ENCODE measurements around the gene OR7C2.

OR7C2 gene

DNA sequence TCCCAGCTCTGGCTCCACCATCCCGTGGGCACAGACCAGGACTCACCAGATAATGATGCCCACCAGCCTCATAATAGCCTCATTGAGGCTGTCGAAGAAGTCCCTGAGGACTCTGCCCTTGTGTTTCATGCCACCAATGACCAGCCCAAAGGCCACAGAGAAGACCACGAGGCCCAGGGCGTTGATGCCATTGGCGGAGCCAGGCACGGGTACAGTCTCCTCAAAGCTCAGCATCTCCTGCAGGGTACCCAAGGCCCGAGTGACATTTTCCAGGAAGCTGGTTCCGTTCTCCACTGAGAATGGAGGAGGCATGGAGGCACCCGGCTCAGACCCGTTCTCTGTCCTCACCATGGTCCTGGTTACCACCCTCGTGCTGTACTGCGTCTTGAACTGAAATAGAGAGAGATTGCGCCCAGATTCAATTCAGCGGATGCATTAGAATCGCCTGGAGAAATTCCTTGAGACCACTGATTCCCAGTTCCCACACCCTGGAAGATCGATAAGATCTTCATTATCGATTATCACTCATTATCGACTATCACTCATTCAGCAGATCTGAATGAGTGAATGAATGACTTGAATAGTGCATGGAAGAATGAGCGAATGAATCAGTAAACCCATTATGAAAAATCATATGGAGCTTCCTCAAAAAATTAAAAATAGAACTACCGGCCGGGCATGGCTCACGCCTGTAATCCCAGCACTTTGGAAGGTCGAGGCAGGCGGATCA, 20.8 kb downstream of the OR7C2 start:
- TF ChIP-seq, protein P1, sequence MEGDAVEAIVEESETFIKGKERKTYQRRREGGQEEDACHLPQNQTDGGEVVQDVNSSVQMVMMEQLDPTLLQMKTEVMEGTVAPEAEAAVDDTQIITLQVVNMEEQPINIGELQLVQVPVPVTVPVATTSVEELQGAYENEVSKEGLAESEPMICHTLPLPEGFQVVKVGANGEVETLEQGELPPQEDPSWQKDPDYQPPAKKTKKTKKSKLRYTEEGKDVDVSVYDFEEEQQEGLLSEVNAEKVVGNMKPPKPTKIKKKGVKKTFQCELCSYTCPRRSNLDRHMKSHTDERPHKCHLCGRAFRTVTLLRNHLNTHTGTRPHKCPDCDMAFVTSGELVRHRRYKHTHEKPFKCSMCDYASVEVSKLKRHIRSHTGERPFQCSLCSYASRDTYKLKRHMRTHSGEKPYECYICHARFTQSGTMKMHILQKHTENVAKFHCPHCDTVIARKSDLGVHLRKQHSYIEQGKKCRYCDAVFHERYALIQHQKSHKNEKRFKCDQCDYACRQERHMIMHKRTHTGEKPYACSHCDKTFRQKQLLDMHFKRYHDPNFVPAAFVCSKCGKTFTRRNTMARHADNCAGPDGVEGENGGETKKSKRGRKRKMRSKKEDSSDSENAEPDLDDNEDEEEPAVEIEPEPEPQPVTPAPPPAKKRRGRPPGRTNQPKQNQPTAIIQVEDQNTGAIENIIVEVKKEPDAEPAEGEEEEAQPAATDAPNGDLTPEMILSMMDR (IDR thresholded peaks at IDR 0.05): no peak

DNA sequence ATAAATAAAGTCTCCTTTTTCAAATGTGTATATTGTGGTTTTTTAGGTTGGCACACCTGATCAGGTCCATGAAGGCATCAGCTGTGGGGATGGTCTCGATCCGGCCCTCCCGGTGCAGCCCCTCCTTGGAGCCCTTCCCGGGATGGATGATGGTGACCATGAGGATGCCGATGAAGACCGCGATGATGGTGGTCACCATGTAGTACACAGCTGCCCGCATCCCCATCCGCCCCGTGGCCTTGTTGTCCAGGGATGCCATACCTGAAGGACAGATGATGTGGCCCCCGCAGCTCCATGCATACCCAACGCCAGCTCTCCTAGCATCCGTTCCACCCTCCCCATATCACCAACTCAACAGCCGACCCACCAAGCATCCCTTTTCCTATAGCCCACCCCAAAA, 27.0 kb downstream of the OR7C2 start:
- TF ChIP-seq, protein P1 (IDR thresholded peaks at IDR 0.05): no peak

DNA sequence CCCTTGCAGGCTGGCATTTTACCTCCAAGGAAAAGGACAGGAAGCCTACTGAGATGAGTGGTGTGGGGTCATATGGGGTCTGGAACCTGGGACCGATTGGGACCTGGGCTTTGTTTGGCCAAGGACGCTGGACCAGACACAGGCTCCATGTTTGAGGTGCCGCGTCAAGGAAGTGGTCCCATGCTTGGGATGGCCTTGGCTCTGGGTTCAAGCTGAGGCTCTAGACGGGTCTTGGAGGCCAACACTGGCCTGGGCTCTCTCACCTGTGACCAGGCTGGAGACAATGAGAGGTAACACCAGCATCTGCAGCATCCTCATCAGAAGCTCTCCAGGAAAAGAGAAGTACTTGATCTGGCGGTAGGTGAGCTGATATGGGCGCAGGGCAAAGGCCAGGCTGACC, 30.2 kb downstream of the OR7C2 start:
- TF ChIP-seq, protein P1 (IDR thresholded peaks at IDR 0.05): no peak

DNA sequence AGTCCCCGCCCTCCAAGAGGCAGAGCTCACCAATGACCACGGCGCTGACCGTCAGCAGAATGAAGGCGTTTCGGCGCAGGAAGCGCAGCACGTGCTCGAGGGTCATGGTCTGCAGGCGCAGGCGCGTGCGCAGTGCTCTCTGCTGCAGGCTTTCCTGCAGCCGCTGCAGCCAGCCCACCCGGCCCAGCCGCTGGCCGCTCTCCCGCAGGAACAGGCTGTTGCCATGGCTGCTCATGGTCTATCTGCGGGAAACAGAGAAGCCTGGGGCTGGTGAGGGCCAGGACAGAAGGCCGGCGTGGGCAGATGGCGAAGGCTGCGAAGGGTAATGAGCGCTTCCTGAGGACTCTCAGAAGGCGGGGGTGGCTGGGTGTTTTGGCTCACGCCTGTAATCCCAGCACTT, 31.4 kb downstream of the OR7C2 start:
- TF ChIP-seq, protein P1 (IDR thresholded peaks at IDR 0.05): no peak

DNA sequence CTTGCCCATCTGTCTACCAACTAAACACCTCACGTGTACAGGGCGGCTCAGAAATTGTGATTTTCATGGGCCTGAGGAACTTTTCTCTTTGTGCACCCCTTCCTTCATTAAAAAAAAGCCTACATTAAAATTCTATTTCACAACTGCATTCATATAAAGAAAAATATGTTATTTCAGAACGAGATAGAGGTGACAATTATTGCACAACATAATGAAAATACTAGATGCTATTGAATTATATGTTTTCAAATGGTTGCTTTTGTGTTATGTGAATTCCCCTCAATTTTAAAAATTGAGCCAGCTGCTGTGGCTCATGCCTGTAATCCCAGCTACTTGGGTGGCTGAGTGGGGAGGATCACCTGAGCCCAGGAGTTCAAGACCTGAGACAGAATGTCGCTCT, 33.2 kb downstream of the OR7C2 start:
- TF ChIP-seq, protein P1 (IDR thresholded peaks at IDR 0.05): no peak

DNA sequence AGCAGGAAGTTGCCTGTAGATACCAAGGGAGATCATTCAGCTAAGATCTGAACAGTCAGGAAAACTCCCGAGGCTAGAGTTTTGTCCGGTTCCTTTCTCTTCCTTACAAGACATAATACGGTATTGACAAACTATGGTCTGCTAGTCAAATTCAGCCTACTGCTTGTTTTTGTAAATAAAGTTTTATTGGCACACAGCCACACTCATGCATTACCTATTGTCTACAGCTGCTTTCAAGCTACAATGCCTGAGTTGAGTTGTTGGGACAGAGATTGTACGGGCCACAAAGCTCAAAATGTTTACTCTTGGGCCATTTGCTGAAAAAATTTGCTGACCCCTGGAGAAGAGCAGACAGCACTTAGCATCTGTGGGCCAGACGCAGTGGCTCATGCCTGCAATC, 35.8 kb downstream of the OR7C2 start:
- TF ChIP-seq, protein P1 (IDR thresholded peaks at IDR 0.05): no peak

DNA sequence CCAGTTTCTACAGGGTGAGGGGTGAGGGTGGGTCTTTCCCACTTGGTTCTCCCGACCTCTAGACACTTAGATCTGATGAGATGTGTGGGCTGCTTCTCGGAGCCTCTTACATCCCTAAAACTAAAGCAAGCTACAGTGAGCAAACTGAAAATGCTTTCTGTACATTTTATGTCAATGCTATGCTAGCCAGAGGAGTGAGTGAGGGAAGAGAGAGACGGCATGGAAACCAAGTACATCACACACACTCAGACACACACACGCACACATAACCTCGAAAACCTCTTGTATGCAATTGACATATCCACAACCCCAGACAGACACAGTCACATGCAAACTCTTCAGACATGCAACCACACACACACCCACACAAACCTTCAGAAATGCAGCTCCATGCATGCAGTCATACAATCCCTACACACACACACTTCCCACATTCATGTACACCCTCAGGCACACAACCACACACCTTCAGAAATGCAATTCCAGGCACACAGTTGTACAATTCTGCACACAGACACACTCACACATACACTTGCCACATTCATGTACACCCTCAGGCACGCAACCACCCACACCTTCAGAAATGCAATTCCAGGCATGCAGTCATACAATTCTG, 37.0 kb downstream of the OR7C2 start:
- TF ChIP-seq, protein P1 (IDR thresholded peaks at IDR 0.05): no peak
